ENCODE data around the gene PXMP4.

PXMP4 gene

DNA sequence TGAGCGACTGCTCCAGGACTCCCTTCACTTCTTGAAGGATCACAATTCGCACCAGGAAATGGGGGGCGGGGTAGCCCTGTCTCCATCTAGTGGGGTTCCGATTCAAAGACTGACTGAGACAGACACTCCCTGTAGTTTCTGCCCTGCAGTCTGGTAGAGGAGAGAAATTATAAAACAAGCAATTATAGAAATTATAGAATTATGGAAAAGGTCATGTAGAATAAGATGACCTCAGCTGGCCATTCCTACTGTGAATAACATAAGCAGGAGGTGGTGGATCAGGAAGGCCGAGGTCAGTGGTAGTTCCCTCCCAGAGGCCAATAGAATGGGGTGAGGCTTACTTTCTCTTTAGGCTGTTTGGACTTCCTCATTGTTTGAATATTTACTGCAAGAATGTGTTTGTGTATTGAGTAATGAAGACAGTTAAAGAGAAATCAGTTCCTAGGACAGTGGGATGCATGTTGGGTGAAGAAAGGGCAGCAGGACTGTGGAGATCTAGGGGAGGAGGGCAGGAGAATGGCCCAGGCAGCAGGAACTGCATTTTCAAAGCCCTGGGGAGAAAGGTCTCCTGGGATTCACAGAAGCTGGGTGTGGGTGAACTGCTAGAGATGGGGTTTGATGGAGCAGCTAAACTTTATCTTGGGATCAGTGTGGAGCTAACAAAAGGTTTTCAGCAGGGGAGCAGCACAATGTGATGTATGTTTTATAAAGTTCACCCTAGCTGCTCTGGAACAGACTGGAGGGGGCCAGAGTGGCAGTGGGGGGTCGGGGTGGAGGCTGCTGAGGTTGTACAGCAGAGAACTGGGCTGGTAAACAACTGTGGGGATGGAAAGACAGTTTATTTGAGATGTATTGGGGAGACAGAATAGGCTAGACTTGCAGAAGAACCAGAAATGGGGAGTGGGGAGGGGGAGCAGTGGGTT, 13.8 kb upstream of the PXMP4 start:
- in situ Hi-C loops (cut with HindIII; ENCODE audit: low sequenced_read_pairs) = no loop called here
- no peak for TF ChIP-seq CTCF (IDR thresholded peaks at IDR 0.05; ENCODE audit: low read depth, low read length)
- no peak overlapping the region for H3K4me3 ChIP-seq (ENCODE audit: low read depth, low read length)
- DNase-seq (ENCODE audit: low read depth, low spot score) = peak; percentile 65

DNA sequence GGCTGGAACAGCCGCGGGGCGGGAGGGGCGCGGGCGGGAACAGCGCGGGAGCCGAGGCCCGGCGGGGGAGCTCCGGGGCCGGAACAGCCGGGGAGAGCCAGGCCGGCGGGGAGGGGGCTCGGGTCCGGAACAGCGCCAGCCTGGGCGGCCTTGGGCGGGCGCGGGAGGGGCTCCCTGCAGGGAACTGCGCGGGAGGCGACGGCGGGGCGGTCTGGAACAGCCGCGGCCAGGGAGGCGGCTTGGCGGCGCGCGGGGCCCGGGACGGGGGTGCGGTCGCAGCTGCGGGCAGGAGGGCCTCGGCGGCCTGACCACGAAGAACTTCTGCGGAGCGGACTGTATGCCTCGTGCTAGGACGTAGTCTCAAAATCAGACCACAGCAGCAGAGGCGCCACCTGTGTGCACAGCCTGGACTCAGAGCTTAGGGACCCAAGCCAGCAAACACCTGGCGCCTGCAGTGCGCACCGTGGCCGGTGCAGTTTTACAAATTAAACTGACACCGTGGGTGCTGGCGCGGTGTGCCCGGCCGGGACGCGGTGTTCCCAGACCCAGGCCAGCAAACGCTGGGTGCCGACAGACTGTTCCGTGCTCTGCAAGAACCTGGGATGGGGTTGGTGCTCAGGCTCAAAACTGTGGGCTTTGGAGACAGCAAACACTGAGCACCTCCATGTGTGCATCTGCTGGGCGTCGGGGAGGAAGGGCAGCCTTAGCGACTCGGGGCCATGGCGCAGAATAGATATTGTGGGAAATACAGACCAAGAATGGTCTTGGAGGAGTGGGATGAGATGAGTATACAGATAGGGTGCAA, 12.3 kb upstream of the PXMP4 start:
- in situ Hi-C loops (cut with HindIII; ENCODE audit: low sequenced_read_pairs) = no loop called here
- peak; percentile 11 for TF ChIP-seq CTCF (IDR thresholded peaks at IDR 0.05; ENCODE audit: low read depth, low read length)

GRCh38 chr20:33731693-33732165, 11.6 kb upstream of the PXMP4 start, which contains the start of gene ZNF341:
ZNF341 (plus strand) TSS chr20:33731996; CDS start chr20:33732022, 26 bp downstream.
- in situ Hi-C loops (cut with HindIII; ENCODE audit: low sequenced_read_pairs) = no loop called here
- peak; percentile 81 for DNase-seq (ENCODE audit: low read depth, low spot score)
- TF ChIP-seq CTCF (IDR thresholded peaks at IDR 0.05; ENCODE audit: low read depth, low read length) = peak; percentile 81
- H3K4me3 ChIP-seq (ENCODE audit: low read depth, low read length) = peak within 1 kb of the TSS; percentile 51

More for the DNA sequence above, 12.3 kb upstream of the PXMP4 start:
- peak; percentile 78 for DNase-seq (ENCODE audit: low read depth, low spot score)
- peak overlapping the region; percentile 32 for H3K4me3 ChIP-seq (ENCODE audit: low read depth, low read length)

GRCh38 chr20:33730946-33731692, 11.0 kb upstream of the PXMP4 start:
- no peak for TF ChIP-seq CTCF (IDR thresholded peaks at IDR 0.05; ENCODE audit: low read depth, low read length)
- DNase-seq (ENCODE audit: low read depth, low spot score) = no peak
- peak overlapping the region; percentile 51 for H3K4me3 ChIP-seq (ENCODE audit: low read depth, low read length)
- in situ Hi-C loops (cut with HindIII; ENCODE audit: low sequenced_read_pairs) = no loop called here

GRCh38 chr20:33729101-33729500, 9.0 kb upstream of the PXMP4 start:
- no peak for TF ChIP-seq CTCF (IDR thresholded peaks at IDR 0.05; ENCODE audit: low read depth, low read length)
- no peak overlapping the region for H3K4me3 ChIP-seq (ENCODE audit: low read depth, low read length)
- DNase-seq (ENCODE audit: low read depth, low spot score) = no peak
- in situ Hi-C loops (cut with HindIII; ENCODE audit: low sequenced_read_pairs) = no loop called here

GRCh38 chr20:33728463-33728862, 8.4 kb upstream of the PXMP4 start:
- TF ChIP-seq CTCF (IDR thresholded peaks at IDR 0.05; ENCODE audit: low read depth, low read length) = no peak
- in situ Hi-C loops (cut with HindIII; ENCODE audit: low sequenced_read_pairs) = no loop called here
- H3K4me3 ChIP-seq (ENCODE audit: low read depth, low read length) = no peak overlapping the region
- no peak for DNase-seq (ENCODE audit: low read depth, low spot score)

Measured in astrocyte of the spinal cord (primary cell).